Umbilical cord (tissue), 2 donors: Measurements from ENCODE around the gene DCBLD2. TPM values are rescaled to one million over a fixed set of nuclear protein-coding genes. Genes with fewer than 3 reads are reported as not detected.

Experiments
- DNase-seq: peaks from one replicate; pipeline ENCODE4 v3.0.0-alpha.2; 2015; ENCODE audit warnings: low spot score
- total RNA-seq: library from RNA; depleted of rRNA; stranded (reverse); fragments of >200 nt; gene quantifications from one replicate; pipeline ENCODE4 v1.2.3, GENCODE V29; 2014; ENCODE audit warnings: low replicate concordance; ENCODE audit not compliant: insufficient read depth

The DCBLD2 gene
- total RNA-seq, 1 donor from 2014 or later = 79.4 TPM

DNA sequence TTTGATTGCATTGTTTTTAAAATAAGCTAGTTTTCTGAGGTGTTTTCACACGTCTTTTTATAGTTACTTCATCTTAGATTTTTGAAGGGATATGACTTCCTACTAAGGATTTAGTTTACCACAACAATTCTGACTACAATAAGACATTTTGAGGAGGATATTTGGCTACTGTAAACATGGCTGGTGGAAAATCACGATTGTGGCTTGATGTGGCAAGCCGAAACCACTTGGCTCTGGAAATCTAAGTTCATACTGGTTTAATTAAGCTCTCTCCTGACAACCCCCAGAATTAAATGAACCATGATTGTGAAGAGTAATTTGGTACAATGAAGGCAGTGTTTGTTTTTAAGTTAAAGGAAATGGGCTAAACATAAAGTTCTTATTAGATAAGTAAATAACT is 107.5 kb downstream of the DCBLD2 start:
- no peak for DNase-seq

DNA sequence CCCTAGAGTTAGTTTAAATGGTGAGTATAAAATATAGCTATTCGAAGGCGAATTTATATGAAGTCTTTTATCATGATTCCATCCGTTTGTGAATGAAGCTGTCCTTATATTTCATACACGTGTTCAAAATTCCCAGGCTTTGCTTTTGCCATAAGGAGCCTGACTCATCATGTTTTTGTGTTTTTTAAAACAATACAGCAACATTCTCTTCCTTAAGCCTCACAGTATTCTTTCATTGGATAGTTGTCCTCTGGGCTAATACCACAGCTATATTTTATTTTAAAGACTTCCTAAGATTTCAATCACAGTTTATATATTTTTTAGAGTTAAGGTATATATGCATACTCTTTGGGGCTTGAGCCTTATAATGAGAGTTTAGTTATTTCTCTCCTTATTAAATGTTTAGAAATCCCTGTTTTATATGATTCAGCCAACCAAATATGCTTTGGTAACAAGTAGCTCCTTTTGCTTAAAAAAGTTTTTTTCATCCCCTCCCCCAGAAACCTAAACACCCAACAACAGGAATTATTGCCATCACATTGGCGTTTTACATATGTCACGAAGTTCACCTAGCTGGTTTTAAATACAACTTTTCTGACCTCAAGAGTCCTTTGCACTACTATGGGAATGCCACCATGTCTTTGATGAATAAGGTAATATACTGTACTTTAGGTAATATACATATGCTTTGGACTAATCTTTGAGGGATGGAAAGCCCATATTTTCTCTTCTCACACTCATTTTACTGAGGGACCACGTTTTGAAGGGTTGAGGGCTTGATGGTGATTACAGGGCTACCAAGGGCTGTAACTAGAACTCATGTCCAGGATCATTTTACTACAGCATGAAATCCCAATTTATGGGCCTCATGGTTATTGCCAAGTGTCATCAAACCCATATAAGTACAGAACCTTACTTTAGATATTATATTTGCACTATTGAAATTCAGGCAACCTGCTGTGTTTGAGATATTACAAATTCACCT is 109.9 kb downstream of the DCBLD2 start:
- no peak for DNase-seq

DNA sequence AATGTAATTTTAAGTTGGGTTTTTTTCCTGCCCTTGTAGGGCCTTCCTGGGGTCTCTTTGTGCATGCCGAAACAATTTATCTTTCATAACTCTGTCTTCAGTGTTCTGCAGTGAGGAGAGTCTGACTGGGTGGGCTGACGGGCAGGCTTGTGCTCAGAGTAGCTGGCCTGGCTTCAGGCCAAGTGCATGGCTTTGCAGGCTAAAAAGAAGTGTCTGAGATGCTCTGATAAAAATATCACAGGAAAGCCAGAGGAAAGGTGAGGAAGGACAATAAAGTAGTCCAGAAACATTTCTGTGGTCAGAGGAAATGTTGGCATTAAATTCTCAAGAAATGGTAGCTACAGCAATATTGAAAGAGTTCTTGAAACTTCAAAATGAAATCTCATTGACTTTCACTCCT is 112.8 kb downstream of the DCBLD2 start:
- no peak for DNase-seq

DNA sequence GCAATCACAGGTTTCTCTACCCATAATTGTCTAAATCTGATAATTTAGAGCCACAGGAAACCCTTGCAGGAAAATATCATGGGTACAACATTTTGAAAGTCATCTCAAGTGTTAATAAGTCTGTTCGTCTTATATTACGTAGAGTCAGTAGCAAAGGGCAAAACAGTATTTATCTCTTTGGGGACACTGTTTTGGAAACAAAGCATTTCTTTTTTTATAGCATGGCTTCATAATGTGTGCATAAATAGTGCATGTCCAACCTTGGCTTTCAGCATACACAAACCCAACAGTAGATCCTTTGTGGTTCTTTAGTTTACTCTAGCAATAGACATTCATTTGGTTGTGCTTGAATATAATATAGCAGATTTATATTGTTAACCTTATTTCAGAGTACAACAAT is 114.3 kb downstream of the DCBLD2 start:
- no peak for DNase-seq

DNA sequence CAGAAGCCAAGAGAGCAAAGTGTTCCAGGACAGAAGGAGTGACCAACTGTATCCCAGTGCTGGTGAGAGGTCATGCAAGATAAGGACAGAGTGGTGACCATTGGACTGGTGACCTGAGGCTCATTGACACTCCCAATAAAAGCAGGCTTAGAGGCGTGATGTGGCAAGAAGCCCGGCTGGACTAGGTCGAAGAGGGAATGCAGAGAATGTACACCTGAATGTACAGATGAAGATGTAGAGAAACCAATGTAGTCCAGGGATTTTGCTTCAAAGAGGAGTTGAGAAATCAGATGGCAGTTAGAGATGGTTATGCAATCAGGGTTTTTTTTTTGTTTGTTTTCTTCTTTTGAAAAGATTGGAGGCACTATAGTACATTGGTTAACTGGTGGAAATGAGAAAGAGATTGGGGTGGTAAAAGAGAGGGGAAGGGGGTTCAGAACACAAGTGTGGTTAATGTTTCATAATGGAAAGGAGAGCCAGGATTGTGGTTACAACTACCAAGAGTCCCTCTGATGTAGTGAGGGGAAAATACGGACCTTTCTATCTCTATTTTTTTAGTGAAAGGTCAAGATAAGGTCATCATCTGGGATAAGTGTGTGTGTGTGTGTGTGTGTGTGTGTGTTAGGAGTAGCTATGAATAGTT is 115.0 kb downstream of the DCBLD2 start:
- DNase-seq = no peak

DNA sequence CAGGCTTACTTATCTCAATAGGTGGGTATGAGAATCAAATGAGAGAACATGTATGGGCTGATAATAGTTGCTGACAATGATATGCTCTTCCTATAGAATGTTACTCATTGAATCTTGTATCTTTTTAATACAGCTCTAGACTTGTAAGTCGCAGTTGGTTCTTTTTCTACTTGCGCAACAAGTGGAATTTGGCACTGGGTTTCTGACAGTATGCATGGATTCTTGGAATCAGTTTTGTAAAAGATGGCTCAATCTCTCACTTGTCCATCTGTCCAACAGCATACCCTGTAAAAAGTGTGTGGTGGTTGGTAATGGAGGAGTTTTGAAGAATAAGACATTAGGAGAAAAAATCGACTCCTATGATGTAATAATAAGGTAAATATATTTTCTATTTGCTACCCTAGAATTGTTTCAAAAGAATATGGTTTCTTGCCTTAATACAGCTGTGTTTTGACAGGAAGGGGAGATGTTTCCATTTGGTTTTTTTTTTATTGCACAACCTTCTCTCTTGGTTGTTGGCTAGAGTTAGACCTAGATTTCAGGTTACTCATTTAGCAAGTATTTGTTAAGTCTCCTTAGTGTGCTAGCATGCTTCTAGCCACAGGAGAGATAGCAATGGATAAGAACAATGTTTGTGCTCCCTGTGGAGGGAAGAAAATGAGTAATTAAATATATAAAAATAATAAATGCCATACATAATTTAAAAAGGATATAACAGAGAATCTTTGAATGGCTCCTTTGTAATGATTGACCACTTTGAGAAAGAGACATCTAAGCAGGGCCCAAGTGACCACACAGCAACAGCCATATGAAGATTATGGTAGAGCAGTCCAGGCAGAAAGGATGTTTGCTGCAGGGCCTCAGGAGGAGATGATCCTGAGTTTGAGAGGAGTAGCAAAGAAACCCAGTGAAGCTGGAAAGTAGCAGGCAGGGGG is 116.6 kb downstream of the DCBLD2 start:
- DNase-seq = no peak

DNA sequence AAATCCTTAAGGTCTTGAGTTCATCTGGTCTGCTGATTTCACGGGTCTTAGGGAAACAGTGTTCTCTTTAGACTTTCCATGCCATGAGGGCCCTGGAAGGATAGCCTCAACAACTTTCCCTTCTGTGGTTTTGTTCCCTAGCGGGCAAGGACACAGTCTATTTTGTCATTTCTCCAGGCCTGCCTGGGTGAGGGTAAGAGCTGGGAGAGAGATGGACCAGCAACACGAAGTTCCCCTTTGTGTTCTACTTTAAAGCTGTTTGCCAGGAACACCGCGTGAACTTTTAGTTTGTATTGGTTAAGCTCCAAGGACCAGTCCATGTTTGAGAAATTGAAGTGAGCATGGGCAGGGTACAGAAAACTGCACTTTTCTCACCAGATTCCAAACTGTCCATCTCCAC is 117.5 kb downstream of the DCBLD2 start:
- DNase-seq = no peak

DNA sequence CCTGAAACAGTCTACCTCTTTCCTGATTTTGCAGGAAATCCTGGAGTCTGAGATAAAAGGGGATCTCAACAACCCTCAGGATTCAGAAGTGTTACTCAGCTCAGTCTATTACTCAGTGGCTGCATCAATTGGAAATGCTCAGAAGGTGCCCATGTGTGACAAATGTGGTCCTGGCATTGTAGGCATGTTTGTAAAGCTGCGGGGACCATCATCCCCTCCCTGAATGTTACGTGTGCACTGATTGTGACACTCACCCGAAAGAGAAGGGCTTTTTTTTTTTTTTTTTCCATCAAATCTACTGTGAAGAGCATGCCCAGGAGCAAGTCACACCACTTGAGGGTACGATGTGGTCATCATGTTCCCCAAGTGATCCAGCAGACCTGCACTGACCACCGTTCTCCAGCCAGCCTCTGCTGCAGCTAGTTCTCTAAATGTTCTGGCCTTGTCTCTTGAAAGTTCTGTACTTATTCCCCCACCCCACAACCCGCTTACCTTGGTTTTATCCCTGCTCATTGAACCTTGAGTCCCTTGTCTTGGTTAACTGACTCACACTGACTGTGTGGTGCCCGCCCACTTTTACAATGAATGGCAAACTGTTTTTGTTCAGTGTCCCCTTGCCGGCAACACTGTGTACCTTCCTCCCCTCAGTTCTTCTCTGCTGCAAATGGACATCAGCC is 118.5 kb downstream of the DCBLD2 start:
- DNase-seq = no peak

DNA sequence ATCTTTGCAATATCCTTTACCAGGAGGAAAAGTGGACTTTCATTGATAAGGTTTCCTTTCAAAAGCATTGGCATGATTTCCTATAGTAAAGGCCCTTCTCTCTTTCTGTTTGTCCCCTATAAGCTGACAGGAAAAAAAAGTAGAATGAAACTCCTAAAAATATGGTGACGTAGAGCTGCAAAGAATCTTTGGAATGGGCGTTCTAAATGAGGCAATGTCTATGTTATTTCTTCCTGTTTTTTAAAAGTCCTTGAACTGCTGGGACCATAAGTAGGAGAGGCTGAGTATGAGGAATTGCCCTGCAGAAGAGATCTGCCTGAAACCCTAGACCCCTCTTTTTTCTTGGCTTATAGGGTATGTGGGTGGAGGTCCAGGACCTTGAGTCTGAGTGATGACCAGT is 121.2 kb downstream of the DCBLD2 start:
- DNase-seq = peak; percentile 53

DNA sequence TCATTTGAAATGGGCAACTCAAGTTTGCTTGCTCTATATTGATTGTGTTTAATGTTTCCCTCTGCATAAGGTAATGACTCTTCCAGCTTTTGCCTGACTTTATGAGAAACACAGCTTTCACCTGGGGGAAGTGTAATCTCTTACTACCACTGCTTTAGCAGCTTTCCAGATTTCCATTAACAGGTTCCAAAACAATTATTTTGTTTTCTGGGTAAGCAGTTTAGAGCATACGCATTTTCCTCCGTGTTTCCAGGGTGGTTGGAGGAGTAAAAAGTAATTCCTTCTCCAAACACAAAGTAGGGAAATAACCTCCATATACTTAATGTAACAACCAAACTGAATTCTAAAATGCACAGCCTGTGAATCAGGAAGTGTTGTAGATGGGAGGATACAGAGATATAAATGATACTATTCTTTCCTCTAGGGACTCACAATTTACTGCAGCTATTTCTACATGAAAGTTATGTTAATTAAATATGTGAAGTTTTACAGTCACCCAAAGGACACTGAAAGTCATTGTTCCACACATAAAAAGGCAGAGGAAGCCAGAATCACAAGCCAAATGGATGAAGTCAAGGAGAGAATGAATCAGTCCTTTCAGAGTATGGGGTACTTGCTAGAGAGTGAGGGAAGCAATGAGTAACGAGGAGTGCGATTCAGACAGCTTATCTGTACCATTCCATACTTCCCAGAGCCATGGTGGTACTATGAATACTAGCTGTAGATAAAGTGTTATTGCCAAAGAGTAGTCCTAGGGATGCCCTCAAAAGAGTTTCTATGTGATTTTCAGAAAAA is 121.8 kb downstream of the DCBLD2 start:
- DNase-seq = peak; percentile 27

DNA sequence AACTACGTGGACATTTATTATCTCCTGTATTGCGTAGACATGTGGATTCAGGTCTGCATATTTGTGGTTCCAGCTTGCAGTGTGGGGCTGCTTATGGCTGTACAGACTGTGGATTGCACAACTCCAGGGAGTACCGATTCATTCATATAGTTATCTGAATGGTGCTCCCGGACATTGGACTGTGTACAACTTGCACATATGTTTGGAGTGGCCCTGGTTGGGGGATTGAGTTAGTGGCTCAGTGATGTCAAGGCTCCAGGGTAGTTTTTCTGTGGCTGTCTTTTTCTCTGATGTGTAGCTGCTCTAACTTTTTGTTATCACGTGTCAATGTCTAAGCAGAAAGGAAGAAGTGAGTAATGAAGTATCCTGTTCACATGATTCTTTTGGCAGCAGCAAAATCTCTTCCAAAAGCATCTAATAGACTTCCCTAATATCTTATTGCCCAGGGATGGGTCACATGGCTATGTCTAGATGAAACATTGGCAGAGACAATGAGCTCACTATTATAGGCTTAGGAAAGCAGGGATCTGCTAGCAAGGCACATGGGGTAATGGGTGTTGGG is 122.6 kb downstream of the DCBLD2 start:
- peak; percentile 86 for DNase-seq

DNA sequence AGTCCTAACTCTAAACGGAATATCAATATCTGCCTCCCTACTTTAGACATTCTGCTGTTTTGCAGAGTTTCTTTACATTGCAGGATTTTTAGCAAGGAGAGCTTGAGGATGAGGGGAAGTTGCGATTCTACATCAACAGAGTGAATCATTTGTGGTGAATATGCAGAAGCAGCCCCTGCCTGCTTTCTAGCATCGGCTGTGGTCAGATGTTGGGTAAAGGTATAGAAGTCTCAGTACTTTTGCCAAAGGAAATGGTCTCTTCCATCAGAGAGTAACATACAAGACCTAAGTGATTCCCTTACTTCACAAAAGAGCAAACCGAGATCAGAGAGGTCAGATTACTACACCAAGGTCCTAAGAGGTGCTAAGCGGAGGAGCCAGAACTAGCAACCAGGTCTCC is 123.1 kb downstream of the DCBLD2 start:
- peak; percentile 25 for DNase-seq

DNA sequence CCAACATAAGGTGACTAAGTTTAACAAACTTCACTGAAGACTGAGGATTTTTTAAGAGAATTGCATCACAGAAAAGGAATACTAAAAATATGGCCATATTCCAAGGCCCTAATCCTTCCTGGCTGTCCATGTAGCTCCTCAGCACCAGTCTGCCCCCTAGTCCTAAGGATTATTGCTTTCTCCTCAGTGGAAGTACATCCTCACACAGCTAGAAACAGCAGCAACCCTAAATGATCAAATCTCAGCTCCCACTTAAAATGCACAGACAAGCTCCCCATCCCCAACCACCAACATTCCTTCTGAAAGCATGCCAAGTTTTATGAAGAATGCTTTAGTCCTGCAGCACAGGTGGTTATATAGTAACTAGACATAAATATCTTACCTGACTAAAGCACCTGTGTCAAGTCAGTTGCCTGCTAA is 123.7 kb downstream of the DCBLD2 start:
- DNase-seq = peak; percentile 78

DNA sequence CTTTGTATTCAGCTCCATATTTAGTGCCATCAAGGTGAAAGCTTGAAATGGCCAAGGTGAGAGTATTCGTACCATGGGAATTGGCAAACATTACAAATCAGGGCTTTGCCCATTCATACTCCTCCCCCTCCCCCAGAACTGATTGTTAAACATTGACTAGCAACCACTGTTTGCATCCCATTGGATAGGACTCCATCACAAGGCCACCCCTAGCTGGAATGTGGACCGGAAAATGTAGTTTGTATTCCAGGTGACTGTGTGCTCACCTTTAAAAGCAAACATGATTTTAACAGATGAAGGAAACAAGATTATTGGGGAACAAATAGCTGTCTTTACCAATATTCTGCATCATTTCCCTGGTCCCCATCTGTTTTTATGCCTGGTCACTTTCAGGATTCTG is 124.2 kb downstream of the DCBLD2 start:
- no peak for DNase-seq

DNA sequence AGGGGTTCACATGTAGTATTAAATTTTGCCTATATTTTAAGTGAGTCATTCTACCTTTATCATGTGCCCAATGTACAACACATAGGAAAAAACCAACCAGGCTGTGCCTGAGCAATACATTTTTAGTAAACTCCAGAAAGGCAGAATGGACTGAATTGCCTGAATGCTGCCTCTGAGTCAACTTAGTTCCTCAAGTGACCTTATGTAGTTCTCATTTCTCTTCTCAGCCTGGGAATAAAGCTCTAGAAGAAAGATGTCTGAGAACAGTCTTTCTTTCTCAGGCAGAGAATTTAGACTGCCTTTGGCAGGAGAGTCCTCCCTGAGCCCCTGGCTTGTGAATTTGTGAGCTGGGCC is 125.4 kb downstream of the DCBLD2 start:
- DNase-seq = no peak

DNA sequence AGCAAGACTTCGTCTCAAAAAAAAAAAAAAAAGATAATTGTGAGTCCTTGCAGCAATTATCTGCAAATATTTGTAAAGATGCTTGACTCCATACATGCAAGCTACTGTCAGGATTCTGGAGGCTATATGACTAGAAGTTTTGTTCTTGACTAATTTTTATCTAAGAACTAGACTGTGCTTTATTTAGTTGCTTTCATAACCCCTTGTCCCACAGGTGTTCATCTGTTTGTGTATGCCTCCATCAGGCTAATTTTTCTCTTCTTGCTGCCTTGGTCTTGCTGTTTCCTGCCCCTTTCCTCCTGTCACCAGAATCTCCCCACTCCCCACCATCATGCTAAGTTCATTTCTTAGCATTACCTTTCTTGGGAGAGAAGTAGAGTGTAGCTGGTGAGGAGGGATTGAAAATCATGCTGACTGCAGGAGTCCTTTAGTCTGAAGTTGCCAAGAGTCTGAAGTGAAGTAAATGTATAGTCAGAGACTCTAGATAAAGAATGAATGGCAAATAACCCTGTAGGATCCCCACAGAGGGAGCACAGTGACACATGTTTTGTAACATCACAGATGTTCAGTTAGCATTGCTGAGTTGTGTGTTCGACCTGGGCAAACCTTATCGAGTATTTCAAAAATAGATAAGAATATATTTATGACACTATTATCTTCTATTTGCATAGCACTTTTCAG is 125.9 kb downstream of the DCBLD2 start:
- DNase-seq = no peak

DNA sequence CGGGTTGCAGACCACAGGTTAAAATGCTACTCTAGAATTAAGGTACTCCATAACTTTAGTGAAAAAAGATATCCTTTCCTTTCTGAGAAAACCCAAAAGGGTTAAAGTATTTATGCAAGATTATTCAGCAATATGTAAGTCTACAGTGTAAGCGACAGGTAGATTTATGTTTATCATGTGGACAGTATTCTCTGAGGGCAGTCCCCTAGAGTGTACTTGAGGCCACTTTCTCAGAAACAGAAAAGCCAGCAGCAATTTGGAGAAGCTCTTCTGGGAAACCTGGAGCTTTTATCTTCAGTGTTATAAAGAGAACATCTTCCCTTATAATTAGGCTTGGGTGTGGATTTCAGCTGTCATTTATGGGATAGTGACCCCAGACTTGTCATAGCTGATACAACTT is 129.5 kb downstream of the DCBLD2 start:
- no peak for DNase-seq

DNA sequence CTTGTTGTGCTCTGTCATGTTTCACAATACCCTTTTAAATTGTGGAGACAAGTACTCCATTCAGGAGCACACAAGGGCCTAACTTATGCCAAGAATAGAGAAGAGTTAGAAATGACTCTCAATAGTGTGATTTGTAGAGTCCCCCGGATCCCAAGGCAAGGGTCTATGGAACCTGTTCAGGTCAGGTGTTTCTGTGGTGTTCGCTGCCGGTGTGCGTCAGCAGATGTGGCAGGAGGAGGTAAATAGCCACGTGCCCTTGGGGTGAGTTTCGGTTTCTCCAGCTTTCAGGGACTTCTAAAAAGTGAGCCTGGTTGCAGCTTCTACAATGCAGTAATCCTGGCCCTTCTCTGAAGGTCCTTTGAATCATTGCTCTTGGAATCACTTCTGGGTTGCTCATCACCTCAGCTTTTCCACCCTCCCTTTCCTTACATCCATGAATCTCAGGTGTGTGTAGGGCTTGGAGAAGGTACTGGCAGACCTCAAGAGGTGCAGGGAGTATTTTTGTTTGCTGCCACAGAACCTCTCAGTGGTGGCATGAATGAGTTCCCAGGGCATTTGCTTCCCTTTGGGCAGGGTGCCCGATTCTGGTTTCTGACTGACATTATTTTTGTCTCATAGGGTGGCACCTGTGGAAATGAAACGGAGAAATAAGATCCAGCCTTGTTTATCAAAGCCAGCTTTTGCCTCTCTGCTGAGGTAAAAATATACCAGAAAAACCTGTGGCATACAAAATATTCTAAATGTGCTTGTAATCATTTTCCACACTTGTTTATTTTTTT is 131.0 kb downstream of the DCBLD2 start:
- DNase-seq = no peak

DNA sequence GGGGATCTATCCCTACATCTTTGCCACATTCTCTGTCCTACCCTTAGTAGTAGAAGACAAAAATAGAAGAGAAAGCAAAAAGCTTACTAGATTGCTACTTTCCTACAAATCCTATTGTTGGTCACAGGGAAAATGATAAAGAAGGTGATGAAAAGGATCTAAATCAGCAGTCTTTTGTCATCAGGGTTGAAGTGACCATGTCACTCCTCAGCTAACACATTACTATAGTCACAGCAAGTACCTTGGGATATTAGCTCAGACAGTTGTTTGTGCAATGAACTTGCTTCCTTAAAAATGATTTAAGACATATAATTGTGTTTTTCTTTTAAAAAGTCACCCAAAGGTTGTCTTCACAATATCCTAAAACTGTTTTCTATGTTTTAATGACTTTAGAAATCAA is 132.0 kb downstream of the DCBLD2 start:
- DNase-seq = no peak
